Body of pancreas (tissue), 4 donors: ENCODE results near the gene HECTD1. TPM values are rescaled to one million over a fixed set of nuclear protein-coding genes. Genes with fewer than 3 reads are reported as not detected.
"Not testable (repeated sequence)": the region's sequence is repeated elsewhere in the genome, so short reads cannot be mapped to it uniquely, and the experiment has no call there.

Experiments used
- ATAC-seq: fragments of 150-250 bp; one replicate; pipeline ENCODE4 v1.9.1; 2016
- DNase-seq, 4 donors: peaks; one replicate each; pipeline ENCODE4 v3.0.0-alpha.2; 2019
- H3K27ac ChIP-seq, 4 donors: fragments of 200-600 bp; sonication (generic); 1 replicate in 3 of 4; 2 replicates in 1 of 4; pipeline versions ENCODE4 v1.5.1 to v1.6.1; 2016 to 2019; ENCODE audit warnings: mild to moderate bottlenecking in 1 of 4, mixed read lengths in 1 of 4, moderate library complexity in 1 of 4
- H3K27me3 ChIP-seq, 2 donors: fragments of 200-600 bp; sonication (generic); one replicate each; pipeline ENCODE4 v1.6.0; 2016; ENCODE audit warnings: mild to moderate bottlenecking in 1 of 2
- H3K36me3 ChIP-seq, 2 donors: fragments of 200-600 bp; sonication (generic); replicated peaks in 1 of 2; 2 replicates each; pipeline ENCODE4 v1.5.1; 2016; ENCODE audit warnings: low read depth in 2 of 2; ENCODE audit not compliant: insufficient read depth in 1 of 2
- H3K4me1 ChIP-seq: fragments of 200-600 bp; sonication (generic); one replicate; pipeline ENCODE4 v1.6.0; 2016
- H3K4me3 ChIP-seq, 2 donors: fragments of 200-600 bp; sonication (generic); 1 replicate in 1 of 2; 2 replicates in 1 of 2; pipeline ENCODE4 v1.5.1; 2016 to 2019
- H3K9me3 ChIP-seq, 3 donors: fragments of 200-600 bp; sonication (generic); 1 replicate in 2 of 3; 2 replicates in 1 of 3; pipeline ENCODE4 v1.5.1; 2016
- CTCF ChIP-seq, 7 experiments: fragments of 450-650 bp in 4 of 7; fragments of 200-600 bp in 3 of 7; sonication (generic) in 3 of 7; IDR thresholded peaks; one replicate each; pipeline ENCODE4 v1.5.1; 2016 to 2019; ENCODE audit warnings: antibody characterized with exemption in 7 of 7
- POLR2A ChIP-seq, 3 donors: fragments of 450-650 bp; IDR thresholded peaks; one replicate each; pipeline ENCODE4 v1.6.1; 2016; ENCODE audit warnings: antibody characterized with exemption in 3 of 3, mild to moderate bottlenecking in 2 of 3
- WGBS, 2 donors: methylation state at CpG; one replicate each; pipeline ENCODE4 v1.1.5; 2017; 5-methylcytosine and 5-hydroxymethylcytosine counted together
- intact Hi-C: fragments of 100-400 bp; cut with DNase I; formaldehyde crosslinking; loops from one replicate; pipeline ENCODE4 v1.15.1; 2023
- total RNA-seq, 2 donors: library from RNA; depleted of rRNA; stranded (reverse); fragments of >200 nt; gene quantifications; one replicate each; pipeline ENCODE4 v1.1.0, GENCODE V29; 2016

The HECTD1 gene
- total RNA-seq, 2 donors from 2014 or later: 110 to 221 TPM

GRCh38 chr14:31071151-31071550, 136.4 kb downstream of the HECTD1 start:
- Histone ChIP-seq H3K4me3 (no peak overlapping the region), H3K9me3 (no peaks in the 10 kb centered on the region), H3K36me3 (no peaks in the 10 kb centered on the region), H3K27ac (no peak overlapping the region), H3K4me1 (no peaks in the 10 kb centered on the region), H3K27me3 (no peaks in the 10 kb centered on the region)
- DNase-seq (no peak), ATAC-seq (no peak)
- TF ChIP-seq CTCF (IDR thresholded peaks at IDR 0.05) (no peak), POLR2A (IDR thresholded peaks at IDR 0.05) (no peak)
- intact Hi-C loops: no loop called here
- 84 to 100% methylated on average over 2 of the region's 2 CpGs for WGBS, 2 donors

GRCh38 chr14:31070431-31070830, 137.2 kb downstream of the HECTD1 start:
- H3K4me3 ChIP-seq: no peak overlapping the region
- no peak for TF ChIP-seq CTCF (IDR thresholded peaks at IDR 0.05)
- TF ChIP-seq POLR2A (IDR thresholded peaks at IDR 0.05): no peak
- H3K4me1 ChIP-seq: no peaks in the 10 kb centered on the region
- ATAC-seq (no peak), DNase-seq (no peak)
- intact Hi-C loops: no loop called here
- no peaks in the 10 kb centered on the region for H3K9me3 ChIP-seq
- no peak overlapping the region for H3K27ac ChIP-seq
- no peaks in the 10 kb centered on the region for H3K27me3 ChIP-seq
- H3K36me3 ChIP-seq: no peaks in the 10 kb centered on the region
- 87 to 91% methylated on average over 5 of the region's 5 CpGs for WGBS, 2 donors

- no peak for TF ChIP-seq CTCF (IDR thresholded peaks at IDR 0.05)
- no peak for TF ChIP-seq POLR2A (IDR thresholded peaks at IDR 0.05)
- H3K4me1 ChIP-seq: no peaks in the 10 kb centered on the region
- intact Hi-C loops: no loop called here
- no peaks in the 10 kb centered on the region for H3K9me3 ChIP-seq
- no peaks in the 10 kb centered on the region for H3K27me3 ChIP-seq
- DNase-seq (no peak), ATAC-seq (no peak)
- no peak overlapping the region for H3K4me3 ChIP-seq
- 90 to 91% methylated on average over 3 of the region's 3 CpGs for WGBS, 2 donors
- H3K27ac ChIP-seq: no peak overlapping the region
- no peaks in the 10 kb centered on the region for H3K36me3 ChIP-seq
These were observed 138.2 kb downstream of the HECTD1 start for GRCh38 chr14:31069343-31069742.

GRCh38 chr14:31068235-31068634, 139.4 kb downstream of the HECTD1 start:
- no peaks in the 10 kb centered on the region for H3K4me1 ChIP-seq
- no peaks in the 10 kb centered on the region for H3K27me3 ChIP-seq
- no peaks in the 10 kb centered on the region for H3K36me3 ChIP-seq
- H3K27ac ChIP-seq: peak overlapping the region in 2 of 4 donors; percentile 0 to 72
- no peaks in the 10 kb centered on the region for H3K9me3 ChIP-seq
- peak in 1 of 4 donors; percentile 27 for DNase-seq
- TF ChIP-seq POLR2A (IDR thresholded peaks at IDR 0.05): no peak
- no peak for TF ChIP-seq CTCF (IDR thresholded peaks at IDR 0.05)
- intact Hi-C loops: no loop called here
- ATAC-seq: peak; percentile 12
- H3K4me3 ChIP-seq: no peak overlapping the region
- WGBS, 2 donors: 50 to 65% methylated on average over 1 of the region's 1 CpG

- H3K27me3 ChIP-seq, DNase-seq, H3K36me3 ChIP-seq, intact Hi-C loops, H3K27ac ChIP-seq, ATAC-seq, H3K4me3 ChIP-seq, H3K9me3 ChIP-seq: not testable (repeated sequence)
- peaks cover 26% of the 10 kb centered on the region for H3K4me1 ChIP-seq
- WGBS, 2 donors: 88 to 90% methylated on average over 8 of the region's 8 CpGs
These were observed 144.7 kb downstream of the HECTD1 start for GRCh38 chr14:31062908-31063307.
